Mesendoderm (in vitro differentiated cells): Measurements from ENCODE around the gene ADARB2.

ENCODE experiments used
- DNase-seq: peaks from one replicate; pipeline ENCODE4 v3.0.0; 2013
- H2AK5ac ChIP-seq: 2 replicates; pipeline ENCODE4 v1.6.1; 2013; ENCODE audit warnings: low read length, inconsistent platforms
- H2BK120ac ChIP-seq: 2 replicates; pipeline ENCODE4 v1.6.1; 2013; ENCODE audit warnings: low read depth, mild to moderate bottlenecking, low read length, moderate library complexity, mixed read lengths
- H2BK15ac ChIP-seq: replicated peaks from 2 replicates; pipeline ENCODE4 v1.6.1; 2013; ENCODE audit warnings: low read depth, mild to moderate bottlenecking, moderate library complexity
- H2BK5ac ChIP-seq: 2 replicates; pipeline ENCODE4 v1.6.1; 2013; ENCODE audit warnings: low read length, inconsistent platforms
- H3K18ac ChIP-seq: 2 replicates; pipeline ENCODE4 v1.6.1; 2013; ENCODE audit warnings: mild to moderate bottlenecking, low read length, mixed read lengths
- H3K23ac ChIP-seq: one replicate; pipeline ENCODE4 v1.6.1; 2013; ENCODE audit warnings: low read length
- H3K27ac ChIP-seq: 2 replicates; pipeline ENCODE4 v1.5.1; 2013; ENCODE audit warnings: low read depth, mild to moderate bottlenecking, inconsistent platforms, low read length, moderate library complexity
- H3K27me3 ChIP-seq: 2 replicates; pipeline ENCODE4 v1.6.1; 2013; ENCODE audit warnings: low read length, control low read depth, mild to moderate bottlenecking, inconsistent platforms; ENCODE audit not compliant: insufficient read depth, poor library complexity
- H3K36me3 ChIP-seq: 2 replicates; pipeline ENCODE4 v1.6.1; 2013; ENCODE audit warnings: low read length, inconsistent platforms; ENCODE audit not compliant: control insufficient read depth, insufficient read depth
- H3K4ac ChIP-seq: one replicate; pipeline ENCODE4 v1.6.1; 2013; ENCODE audit warnings: low read depth, mild to moderate bottlenecking, low read length, moderate library complexity
- H3K4me1 ChIP-seq: 2 replicates; pipeline ENCODE4 v1.6.1; 2013; ENCODE audit warnings: low read depth, low read length, inconsistent platforms; ENCODE audit not compliant: control insufficient read depth
- H3K4me2 ChIP-seq: 2 replicates; pipeline ENCODE4 v1.6.1; 2013; ENCODE audit warnings: low read length
- H3K4me3 ChIP-seq: 2 replicates; pipeline ENCODE4 v1.5.1; 2013; ENCODE audit warnings: mild to moderate bottlenecking, low read length
- H3K56ac ChIP-seq: one replicate; pipeline ENCODE4 v1.6.1; 2013; ENCODE audit warnings: low read length
- H3K79me1 ChIP-seq: 2 replicates; pipeline ENCODE4 v1.6.1; 2013; ENCODE audit warnings: low read length, inconsistent platforms
- H3K79me2 ChIP-seq: 2 replicates; pipeline ENCODE4 v1.6.1; 2013; ENCODE audit warnings: mild to moderate bottlenecking, low read length; ENCODE audit not compliant: control insufficient read depth, insufficient read depth
- H3K9ac ChIP-seq: 2 replicates; pipeline ENCODE4 v1.6.1; 2013; ENCODE audit warnings: low read length, inconsistent platforms
- H4K5ac ChIP-seq: one replicate; pipeline ENCODE4 v1.6.1; 2013; ENCODE audit warnings: low read length
- H4K8ac ChIP-seq: one replicate; pipeline ENCODE4 v1.6.1; 2013; ENCODE audit warnings: low read depth, mild to moderate bottlenecking, control low read depth, low read length, moderate library complexity
- WGBS: extraction: QIAGEN DNeasy Blood & Tissue Kit; methylation state at CpG from one replicate; pipeline ENCODE4 v1.1.7; 2013; ENCODE audit warnings: low lambda C conversion rate, missing lambda C conversion rate; ENCODE audit not compliant: insufficient coverage; ENCODE audit errors: extremely low coverage; 5-methylcytosine and 5-hydroxymethylcytosine counted together

Gene ADARB2

DNA sequence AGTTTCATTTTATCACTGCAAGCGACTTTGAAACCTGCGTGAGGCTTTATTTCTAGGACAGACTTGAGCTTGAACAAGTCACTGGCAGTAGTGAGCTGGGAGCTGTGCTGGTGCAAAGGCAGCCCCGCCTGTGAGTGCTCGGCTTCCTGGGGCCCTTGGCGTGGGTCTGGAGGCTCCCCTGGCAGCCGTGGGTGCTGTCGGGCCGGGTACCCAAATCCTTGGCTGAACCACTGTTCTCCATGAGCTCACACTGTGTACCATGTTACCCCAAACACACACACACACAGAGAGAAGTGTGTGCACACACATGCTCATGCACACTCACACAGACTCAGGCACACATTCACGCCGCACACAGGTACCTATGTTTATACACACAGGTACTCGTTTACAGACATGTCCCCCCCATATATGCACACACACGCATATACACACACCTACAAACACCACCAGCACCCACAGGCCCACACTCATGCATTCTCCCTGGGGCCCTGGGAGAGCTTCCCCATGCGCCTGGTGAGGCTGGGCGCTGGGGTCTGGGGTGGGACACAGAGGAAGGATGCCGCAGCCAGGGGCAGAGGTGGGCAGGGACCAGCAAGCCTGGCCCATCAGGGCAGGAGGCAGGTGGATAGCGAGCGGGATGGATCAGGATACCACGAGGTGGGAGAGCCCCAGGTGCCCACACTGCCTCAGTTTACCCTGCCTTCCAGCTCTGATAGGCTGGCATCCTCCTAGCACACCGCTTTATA, 158.8 kb downstream of the ADARB2 start:
- Histone ChIP-seq H4K8ac (no peak overlapping the region), H2AK5ac (no peak overlapping the region), H2BK5ac (no peak overlapping the region), H3K79me1 (no peaks in the 10 kb centered on the region), H3K4me3 (no peak overlapping the region), H3K56ac (no peak overlapping the region), H3K9ac (no peak overlapping the region), H3K36me3 (no peaks in the 10 kb centered on the region), H4K5ac (no peak overlapping the region), H2BK15ac (no peak overlapping the region), H2BK120ac (no peak overlapping the region), H3K4me2 (no peak overlapping the region), H3K4ac (no peak overlapping the region), H3K27ac (no peak overlapping the region), H3K18ac (no peak overlapping the region), H3K23ac (no peak overlapping the region), H3K27me3 (no peaks in the 10 kb centered on the region), H3K79me2 (no peaks in the 10 kb centered on the region), H3K4me1 (no peaks in the 10 kb centered on the region)
- no peak for DNase-seq
- WGBS = no CpG with 5 or more reads among the region's 19 CpGs

DNA sequence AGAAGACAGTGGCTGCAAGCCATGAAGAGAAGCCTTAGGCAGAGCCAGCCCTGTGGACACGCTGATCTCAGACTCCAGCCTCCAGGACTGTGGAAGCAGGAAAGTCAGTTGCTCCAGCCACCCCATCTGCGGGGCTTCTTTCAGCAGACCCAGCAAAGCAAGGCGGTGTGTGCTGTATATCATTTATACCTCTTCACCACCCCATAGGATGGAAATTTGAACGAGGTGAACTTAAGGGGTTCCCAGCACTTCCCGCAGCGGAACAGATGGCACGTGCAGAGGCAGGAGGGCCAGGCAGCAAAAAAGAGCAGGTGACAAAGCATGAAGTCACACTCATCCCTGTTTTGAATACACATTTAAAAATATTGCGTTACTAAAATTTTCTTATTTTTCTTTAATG, 159.4 kb downstream of the ADARB2 start:
- H3K56ac ChIP-seq = no peak overlapping the region
- no peak overlapping the region for H3K4ac ChIP-seq
- H3K4me3 ChIP-seq = no peak overlapping the region
- H2BK5ac ChIP-seq = no peak overlapping the region
- no peak overlapping the region for H3K23ac ChIP-seq
- no peak overlapping the region for H2BK15ac ChIP-seq
- no peak overlapping the region for H4K5ac ChIP-seq
- no peak overlapping the region for H3K9ac ChIP-seq
- H2BK120ac ChIP-seq = no peak overlapping the region
- no peaks in the 10 kb centered on the region for H3K4me1 ChIP-seq
- H3K18ac ChIP-seq = no peak overlapping the region
- H3K27ac ChIP-seq = no peak overlapping the region
- no peaks in the 10 kb centered on the region for H3K36me3 ChIP-seq
- H3K79me2 ChIP-seq = no peaks in the 10 kb centered on the region
- no peak overlapping the region for H4K8ac ChIP-seq
- no peaks in the 10 kb centered on the region for H3K27me3 ChIP-seq
- DNase-seq = no peak
- no CpG with 5 or more reads among the region's 8 CpGs for WGBS
- no peak overlapping the region for H3K4me2 ChIP-seq
- H3K79me1 ChIP-seq = no peaks in the 10 kb centered on the region
- H2AK5ac ChIP-seq = no peak overlapping the region

- Histone ChIP-seq H4K8ac (no peak overlapping the region), H3K27ac (no peak overlapping the region), H3K4me1 (no peaks in the 10 kb centered on the region), H3K79me1 (no peaks in the 10 kb centered on the region), H2BK15ac (no peak overlapping the region), H3K56ac (no peak overlapping the region), H3K9ac (no peak overlapping the region), H3K4me2 (no peak overlapping the region), H3K18ac (no peak overlapping the region), H4K5ac (no peak overlapping the region), H2BK120ac (no peak overlapping the region), H3K79me2 (no peaks in the 10 kb centered on the region), H3K4ac (no peak overlapping the region), H3K36me3 (no peaks in the 10 kb centered on the region), H2AK5ac (no peak overlapping the region), H3K4me3 (no peak overlapping the region), H2BK5ac (no peak overlapping the region), H3K23ac (no peak overlapping the region), H3K27me3 (no peaks in the 10 kb centered on the region)
- DNase-seq = no peak
- no CpG with 5 or more reads among the region's 9 CpGs for WGBS
Observed at GRCh38 chr10:1577373-1577770, 160.0 kb downstream of the ADARB2 start.

DNA sequence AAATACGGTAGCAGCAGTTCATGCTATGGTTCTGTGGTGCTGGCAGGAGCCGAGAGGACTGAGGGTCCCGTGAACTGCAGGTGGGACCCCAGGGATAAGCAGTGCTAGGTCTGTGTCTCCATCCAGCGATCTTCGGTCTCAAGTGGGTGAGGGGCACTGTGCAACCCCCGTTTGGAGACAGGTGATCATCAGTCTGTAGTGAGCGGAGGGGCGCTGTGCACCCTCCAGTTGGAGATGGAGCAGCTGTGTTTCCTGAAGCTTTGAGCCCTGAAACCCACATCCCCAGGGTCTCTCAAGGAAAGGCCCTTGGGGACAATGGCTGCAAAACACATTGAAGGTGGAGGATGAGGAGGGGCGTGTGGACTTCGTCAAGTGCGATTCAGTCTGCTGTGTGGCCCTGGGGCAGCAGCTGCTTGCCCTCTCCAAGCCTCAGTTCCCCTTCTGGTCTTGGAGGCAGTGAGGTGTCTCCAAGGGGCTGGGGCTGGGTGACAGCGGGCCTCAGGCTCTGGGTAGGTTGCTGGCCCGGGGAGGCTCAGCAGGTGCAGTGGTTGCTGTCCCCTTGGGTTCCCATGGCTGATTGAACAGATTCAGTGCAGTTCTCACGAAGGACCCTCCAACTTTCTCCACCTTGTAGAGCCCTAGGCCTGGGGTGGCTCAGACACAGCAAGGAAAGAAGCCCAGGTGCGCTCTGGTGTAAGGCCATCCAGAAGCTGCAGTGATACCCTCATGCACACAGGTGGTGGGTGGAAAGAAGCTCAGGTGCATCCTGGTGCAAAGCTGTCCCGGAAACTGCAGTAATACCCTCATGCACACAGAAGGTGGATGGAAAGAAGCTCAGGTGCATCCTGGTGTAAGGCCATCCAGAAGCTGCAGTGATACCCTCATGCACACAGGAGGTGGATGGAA, 160.6 kb downstream of the ADARB2 start:
- Histone ChIP-seq H3K79me2 (no peaks in the 10 kb centered on the region), H3K18ac (no peak overlapping the region), H2BK15ac (no peak overlapping the region), H3K4me1 (no peaks in the 10 kb centered on the region), H3K56ac (no peak overlapping the region), H3K23ac (no peak overlapping the region), H3K27me3 (no peaks in the 10 kb centered on the region), H2BK120ac (no peak overlapping the region), H3K79me1 (no peaks in the 10 kb centered on the region), H3K4me2 (no peak overlapping the region), H4K8ac (no peak overlapping the region), H3K4me3 (no peak overlapping the region), H4K5ac (no peak overlapping the region), H2AK5ac (no peak overlapping the region), H3K36me3 (no peaks in the 10 kb centered on the region), H3K4ac (no peak overlapping the region), H2BK5ac (no peak overlapping the region), H3K9ac (no peak overlapping the region), H3K27ac (no peak overlapping the region)
- no CpG with 5 or more reads among the region's 16 CpGs for WGBS
- DNase-seq = no peak

GRCh38 chr10:1575481-1576244, 161.7 kb downstream of the ADARB2 start:
- no peaks in the 10 kb centered on the region for H3K36me3 ChIP-seq
- H3K56ac ChIP-seq = no peak overlapping the region
- H3K4me1 ChIP-seq = no peaks in the 10 kb centered on the region
- no peak overlapping the region for H2BK15ac ChIP-seq
- H3K4ac ChIP-seq = no peak overlapping the region
- no peak overlapping the region for H3K9ac ChIP-seq
- no peaks in the 10 kb centered on the region for H3K79me1 ChIP-seq
- H3K27me3 ChIP-seq = no peaks in the 10 kb centered on the region
- no peak overlapping the region for H3K4me2 ChIP-seq
- no peak overlapping the region for H3K4me3 ChIP-seq
- no peak overlapping the region for H2BK120ac ChIP-seq
- H3K18ac ChIP-seq = no peak overlapping the region
- H3K27ac ChIP-seq = no peak overlapping the region
- H4K8ac ChIP-seq = no peak overlapping the region
- H4K5ac ChIP-seq = no peak overlapping the region
- no peak overlapping the region for H2BK5ac ChIP-seq
- H3K23ac ChIP-seq = no peak overlapping the region
- H2AK5ac ChIP-seq = no peak overlapping the region
- no peak for DNase-seq
- WGBS = no CpG with 5 or more reads among the region's 13 CpGs
- no peaks in the 10 kb centered on the region for H3K79me2 ChIP-seq
